GM12864 (cell line): Measurements from ENCODE around the gene OTUD5.

ENCODE experiments used
- DNase-seq: peaks from one replicate; pipeline ENCODE4 v3.0.0-alpha.2; 2011; ENCODE audit warnings: low read depth
- H3K4me3 ChIP-seq: 2 replicates; pipeline ENCODE4 v1.5.1; 2011; ENCODE audit warnings: mild to moderate bottlenecking, low read depth, low read length, control low read depth
- TF ChIP-seq, protein P1 (sequence below): IDR thresholded peaks from 2 replicates; pipeline ENCODE4 v1.5.1; 2011; ENCODE audit warnings: low read depth, mild to moderate bottlenecking, moderate library complexity, low read length, control low read depth, inconsistent platforms; ENCODE audit errors: missing control alignments

OTUD5 gene

DNA sequence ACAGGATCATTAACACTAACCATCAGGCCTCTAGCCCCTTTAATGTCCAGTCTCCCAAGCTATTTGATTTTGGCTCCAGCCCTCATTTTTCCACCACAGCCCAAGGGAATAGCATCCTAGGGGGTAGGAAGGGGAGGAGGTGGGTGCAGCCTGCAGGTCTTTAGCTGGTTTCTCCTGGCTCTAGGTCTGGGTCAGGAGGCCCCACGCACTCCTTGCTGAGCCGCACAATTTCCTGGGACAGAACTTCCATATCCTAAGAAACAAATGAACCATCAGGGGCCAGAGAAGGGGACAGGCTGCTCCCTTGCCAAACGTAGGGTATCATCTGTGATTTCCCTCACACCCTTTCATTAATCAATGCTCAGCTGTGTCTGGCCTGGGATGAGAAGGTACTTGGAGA lies 16.6 kb upstream of the OTUD5 start:
- no peak overlapping the region for H3K4me3 ChIP-seq
- no peak for DNase-seq
- TF ChIP-seq, protein P1, sequence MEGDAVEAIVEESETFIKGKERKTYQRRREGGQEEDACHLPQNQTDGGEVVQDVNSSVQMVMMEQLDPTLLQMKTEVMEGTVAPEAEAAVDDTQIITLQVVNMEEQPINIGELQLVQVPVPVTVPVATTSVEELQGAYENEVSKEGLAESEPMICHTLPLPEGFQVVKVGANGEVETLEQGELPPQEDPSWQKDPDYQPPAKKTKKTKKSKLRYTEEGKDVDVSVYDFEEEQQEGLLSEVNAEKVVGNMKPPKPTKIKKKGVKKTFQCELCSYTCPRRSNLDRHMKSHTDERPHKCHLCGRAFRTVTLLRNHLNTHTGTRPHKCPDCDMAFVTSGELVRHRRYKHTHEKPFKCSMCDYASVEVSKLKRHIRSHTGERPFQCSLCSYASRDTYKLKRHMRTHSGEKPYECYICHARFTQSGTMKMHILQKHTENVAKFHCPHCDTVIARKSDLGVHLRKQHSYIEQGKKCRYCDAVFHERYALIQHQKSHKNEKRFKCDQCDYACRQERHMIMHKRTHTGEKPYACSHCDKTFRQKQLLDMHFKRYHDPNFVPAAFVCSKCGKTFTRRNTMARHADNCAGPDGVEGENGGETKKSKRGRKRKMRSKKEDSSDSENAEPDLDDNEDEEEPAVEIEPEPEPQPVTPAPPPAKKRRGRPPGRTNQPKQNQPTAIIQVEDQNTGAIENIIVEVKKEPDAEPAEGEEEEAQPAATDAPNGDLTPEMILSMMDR: no peak

DNA sequence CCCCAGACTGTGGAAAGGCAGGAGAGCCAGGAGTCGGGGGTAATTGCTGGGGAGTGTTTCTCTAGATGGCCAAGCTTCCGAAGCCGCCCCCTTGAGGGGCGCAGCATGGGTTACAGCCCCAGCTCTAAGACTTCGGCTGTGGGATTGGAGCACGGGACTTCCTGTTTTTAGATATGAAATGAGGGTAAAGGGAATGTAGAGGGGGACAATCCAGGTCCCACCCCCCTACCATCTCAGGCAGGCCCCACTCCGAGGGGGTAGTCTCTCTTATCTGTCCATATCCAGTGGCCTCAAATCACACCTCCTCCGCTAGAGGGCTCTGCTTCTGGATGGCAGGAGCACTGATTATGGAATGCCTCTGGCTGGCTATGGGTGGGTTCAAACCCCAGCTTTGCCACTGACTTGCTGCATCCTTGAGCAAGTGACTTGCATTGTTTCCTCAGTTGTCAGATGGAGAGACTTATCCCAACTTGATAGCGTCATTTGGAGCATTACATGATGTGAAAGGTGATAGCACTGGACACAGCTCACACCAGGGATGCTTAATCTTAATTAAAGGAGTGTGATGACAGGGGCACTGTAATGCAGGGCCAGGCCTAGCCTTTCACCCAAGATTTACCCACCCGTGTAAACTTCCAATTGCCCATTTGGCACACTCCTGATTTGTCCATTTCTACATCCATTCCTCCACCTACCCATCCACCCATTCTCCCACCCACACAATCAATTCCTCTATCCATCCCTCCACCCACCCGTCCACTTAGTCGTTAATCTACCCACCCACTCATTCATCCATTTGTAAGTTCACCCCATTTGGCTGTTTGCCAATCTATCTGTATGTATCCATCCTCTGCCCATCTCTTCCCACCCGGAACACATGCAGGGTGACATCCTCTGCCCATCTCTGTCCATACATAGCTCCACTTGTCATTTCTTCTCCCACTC lies 15.1 kb upstream of the OTUD5 start:
- no peak overlapping the region for H3K4me3 ChIP-seq
- TF ChIP-seq, protein P1: peak; percentile 61
- no peak for DNase-seq

DNA sequence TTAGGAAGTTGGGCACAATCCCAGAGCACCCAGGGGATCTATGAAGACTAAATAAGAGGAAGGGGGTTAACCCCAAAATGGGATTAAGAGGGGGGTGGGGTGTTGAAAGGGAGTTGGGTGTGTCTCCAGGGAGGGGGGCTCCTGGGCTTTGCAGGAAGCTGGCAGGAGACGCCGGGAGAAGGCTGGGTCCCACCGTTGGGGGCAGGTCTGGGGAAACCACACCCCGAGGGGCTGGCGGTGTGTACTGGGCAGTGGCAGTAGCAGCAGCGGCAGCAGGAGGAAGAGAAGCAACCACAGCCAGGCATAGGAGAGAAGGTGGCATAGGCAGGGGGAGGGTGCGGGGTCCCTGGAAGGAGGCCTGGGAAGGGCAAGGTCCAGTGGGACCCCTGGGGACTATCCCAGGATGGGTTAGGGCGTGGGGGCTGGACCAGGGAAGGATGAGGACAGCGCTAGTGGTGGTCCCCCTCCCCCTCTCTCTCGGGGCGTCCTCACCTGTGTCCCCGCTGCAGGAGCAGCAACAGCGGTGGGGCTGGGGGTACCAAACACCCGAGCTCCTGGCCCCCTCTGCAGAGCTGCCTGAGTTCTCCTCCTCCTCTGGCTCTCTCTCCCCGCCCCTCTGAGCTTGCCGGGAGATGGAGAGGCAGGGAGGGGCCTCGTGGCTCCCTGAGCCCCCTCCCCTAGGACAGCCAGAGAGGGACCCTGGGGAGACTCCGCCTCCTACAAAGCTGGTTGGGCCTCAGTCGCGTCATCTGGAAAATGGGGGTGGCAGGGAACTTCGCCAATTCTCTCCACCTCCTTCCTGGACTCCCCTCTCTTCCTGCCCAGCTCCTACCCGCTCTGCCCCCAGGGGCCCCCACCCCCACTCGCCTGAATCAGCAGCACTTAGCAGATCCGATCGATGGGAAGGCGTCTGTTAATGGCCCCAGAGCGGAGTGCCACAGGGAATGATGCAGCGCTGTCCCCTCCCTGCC lies 14.1 kb upstream of the OTUD5 start, which contains the start of gene KCND1:
TSS of gene KCND1 (minus strand) at position 596 of the 971 bp plus-strand sequence. CDS start 1,573 bp downstream, outside the sequence.
- H3K4me3 ChIP-seq: no peak within 1 kb of the TSS
- TF ChIP-seq, protein P1: no peak
- DNase-seq: no peak

DNA sequence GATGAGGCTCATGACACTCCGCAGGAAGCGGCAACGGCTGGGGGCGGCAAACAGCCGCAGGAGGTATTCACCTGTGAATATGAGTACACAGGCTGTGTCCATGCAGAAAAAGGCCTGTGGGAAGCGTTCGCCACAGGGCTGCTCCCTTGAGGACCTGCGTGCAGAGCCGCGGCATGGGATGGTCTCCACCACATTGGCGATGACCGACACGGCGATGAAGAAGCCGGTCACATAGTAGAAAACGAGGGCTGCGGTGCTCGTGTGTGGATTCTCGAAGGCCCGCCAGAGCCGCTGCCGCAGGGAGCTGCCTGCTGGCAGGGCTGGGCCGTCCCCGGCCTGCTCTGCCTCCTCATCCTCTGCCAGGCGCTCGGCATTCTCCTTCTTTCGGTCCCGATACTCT lies 12.1 kb upstream of the OTUD5 start:
- TF ChIP-seq, protein P1: no peak
- DNase-seq: no peak

DNA sequence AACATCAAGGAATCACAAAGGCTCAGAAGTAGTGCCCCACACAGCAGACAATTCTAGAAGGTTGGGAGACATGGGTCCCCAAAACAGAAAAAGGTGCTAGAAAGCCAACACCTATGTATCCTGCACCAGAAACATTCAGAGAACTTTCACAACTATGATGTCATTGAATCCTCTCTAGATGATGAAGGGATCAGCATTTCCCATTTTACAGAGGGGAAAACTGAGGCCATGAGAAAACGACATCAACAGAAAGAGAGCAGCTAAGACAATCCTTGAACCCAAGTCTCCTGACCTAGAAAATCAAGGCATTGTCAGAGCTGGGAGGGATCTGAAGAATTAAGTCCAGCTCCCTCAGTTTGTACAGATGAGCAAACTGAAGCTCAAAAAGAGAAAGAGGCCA lies 11.0 kb upstream of the OTUD5 start:
- TF ChIP-seq, protein P1: no peak
- no peak overlapping the region for H3K4me3 ChIP-seq
- no peak for DNase-seq

More for the DNA sequence above, 12.1 kb upstream of the OTUD5 start:
- H3K4me3 ChIP-seq: no peak overlapping the region

DNA sequence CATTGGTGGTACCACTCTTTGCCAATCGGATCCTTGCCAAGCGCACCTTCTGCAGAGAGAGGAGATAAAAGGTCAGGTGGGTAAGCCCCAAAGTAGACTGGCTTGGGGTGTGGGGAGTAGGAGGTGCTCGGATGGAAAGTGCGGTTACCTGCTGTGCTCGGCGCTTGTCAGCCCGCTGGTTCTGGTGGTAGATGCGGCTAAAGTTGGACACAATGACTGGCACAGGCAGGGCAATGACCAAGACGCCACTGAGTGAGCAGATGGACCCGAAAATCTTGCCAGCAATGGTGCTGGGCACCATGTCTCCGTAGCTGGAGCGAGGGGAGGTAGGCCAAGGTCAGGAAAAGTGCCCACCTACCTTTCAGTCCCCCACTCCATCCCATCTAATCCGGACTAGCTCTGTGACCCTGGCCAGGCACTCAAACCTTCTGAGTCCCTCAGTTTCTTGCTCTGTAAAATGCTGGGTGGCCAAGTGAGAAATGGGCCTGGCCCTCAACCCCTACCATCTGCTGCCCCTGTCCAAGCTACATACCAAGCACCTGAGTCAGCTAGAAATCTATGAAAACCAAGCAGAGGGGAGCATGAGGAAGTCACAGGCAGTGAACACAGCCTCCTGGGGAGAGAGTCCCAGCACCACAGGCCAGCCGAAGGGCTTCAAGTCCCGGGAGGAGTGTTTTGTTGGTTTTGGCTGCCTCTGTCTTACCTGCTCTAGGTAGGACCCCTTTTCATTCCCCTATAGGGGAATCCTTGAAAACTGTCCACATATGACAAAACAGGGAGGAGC lies 9.6 kb upstream of the OTUD5 start:
- no peak for DNase-seq
- no peak overlapping the region for H3K4me3 ChIP-seq
- TF ChIP-seq, protein P1: no peak
